ENCODE results near the gene UBE4B.
"Not testable (repeated sequence)": the region's sequence is repeated elsewhere in the genome, so short reads cannot be mapped to it uniquely, and the experiment has no call there.

Gene UBE4B

DNA sequence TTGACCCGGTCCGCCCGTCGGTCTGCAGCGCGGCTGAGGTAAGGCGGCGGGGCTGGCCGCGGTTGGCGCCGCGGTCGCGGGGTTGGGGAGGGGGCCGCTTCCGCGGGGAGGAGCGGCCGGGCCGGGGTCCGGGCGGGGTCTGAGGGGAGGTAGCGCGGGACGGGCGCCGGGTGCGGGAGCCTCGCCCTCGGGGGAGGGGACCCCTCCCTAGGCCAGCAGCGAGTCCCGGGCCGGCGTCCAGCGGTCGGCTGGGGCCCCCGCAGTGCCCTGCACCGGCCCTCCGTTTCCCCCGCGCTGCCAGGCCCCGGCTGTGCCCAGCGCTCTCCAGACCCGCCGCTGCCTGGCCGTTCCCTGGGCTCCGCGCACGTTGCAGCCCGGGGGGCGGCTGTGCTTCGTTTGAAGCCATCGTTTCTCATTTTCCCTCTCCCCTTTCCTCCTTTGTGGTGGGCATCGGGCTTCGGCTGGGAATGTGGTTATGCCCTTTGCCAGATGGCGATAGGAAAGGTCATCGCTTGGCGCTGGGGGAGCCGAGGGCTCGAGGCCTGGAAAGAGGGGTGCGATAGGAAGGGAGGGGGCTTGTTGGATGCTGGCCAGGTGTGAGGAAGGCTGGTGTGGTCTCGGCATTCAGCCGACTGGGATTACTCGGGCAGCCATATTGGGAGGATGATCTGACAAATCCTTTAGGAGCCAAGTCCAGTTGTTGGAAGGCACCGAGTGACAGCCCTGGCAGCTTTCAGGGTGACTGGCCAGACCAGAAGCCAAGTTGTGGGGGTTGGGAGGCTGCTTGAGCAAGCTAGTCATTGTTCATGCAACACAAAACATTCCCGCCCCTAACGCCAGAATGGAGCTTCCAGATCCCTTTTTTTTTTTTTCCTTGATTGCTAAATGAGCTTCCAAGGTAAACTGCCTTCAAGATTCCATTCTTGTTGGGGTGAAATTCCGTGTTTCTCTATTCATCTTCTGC lies 178.4 kb downstream of the UBE4B start:
- DNase-seq (ENCODE audit: low read depth in 2 of 2): no peak

DNA sequence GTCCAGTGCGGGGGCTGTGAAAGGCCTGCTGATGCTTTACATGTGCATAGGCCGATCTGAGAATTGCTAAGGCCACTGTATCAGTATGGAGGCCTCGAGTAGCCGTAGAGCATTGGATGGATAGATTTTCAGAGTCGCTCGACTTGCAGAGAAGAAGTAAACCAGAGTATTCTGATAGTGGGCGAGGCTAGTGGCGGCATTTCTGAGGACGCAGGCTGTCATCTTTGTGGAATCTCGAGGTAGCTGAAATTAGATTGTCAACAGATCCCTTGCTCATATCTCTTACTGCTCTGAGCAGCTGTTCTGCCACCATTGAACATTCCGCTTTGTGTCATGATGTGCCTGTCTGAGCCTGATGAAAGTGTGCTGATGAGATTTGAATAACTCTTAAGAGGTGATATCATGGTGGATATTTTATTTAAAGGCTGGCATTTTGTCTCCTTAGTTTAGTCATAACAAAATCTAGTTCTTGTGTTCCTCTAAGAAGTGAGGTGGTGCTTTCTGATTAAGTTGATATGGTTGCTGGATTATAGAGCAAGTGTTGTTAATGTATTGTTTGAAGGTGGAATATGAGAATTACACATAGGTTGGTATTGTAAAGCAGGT lies 179.2 kb downstream of the UBE4B start:
- DNase-seq (ENCODE audit: low read depth in 2 of 2): no peak

- DNase-seq (ENCODE audit: low read depth in 2 of 2): no peak
These were observed 179.7 kb downstream of the UBE4B start for GRCh38 chr1:10212476-10212875.

DNA sequence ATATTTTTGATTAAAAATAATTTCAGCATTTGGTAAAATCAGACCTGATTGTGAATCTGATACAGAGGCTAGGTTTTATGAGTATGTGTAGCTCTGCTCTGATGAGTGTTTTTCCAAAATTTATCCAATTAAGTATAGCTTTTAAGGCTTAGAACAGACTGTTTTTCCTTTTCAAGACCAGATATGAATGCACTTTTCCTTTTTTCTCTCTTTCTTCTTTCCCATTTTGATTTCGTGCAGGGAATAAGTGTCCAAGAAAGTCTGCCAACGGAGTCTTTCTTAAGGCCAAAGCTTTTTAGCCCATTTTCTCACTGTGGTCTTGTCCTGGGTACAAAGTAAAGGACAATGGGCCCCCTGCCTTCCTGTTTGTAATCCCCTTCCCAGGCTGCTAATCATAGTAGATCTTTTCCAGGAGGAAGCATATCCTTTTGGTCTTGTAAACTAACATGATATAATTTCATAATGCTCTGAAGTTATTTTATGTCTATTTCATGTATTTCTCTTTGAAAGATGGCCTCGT lies 180.5 kb downstream of the UBE4B start:
- no peak for DNase-seq (ENCODE audit: low read depth in 2 of 2)

- DNase-seq (ENCODE audit: low read depth in 2 of 2): no peak
These were observed 183.5 kb downstream of the UBE4B start for GRCh38 chr1:10216090-10216749.

DNA sequence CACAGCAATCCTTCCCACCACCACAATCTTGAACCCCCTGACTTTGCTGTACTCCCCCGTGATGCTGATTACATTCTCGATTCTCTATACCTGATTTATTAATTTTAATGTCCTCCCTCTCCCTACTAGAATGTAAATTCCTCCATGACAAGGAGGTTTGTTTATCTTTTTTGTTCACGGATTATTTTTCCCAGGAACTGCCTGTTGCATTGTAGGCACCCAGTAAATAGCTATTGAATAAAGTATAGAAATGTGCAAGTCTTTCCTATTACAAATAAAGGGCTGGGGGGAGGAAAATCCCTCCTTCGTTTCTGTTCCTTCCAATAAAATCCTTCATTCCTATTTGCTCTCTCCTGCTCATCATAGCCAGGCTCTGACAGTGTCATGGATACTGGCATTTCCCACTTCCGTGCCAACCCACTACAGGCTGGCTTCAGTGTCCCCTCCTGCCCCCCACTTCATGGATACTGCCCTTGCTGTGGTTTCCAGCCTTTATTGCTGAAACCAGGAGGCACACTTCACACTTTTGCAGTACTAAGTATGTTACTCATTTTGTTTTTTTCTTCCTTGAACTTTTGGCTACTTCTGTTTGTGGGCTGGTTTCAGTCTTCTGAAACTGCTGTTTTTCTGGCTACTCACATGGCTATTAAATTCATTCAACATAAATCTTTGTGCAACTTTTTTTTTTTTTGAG lies 185.1 kb downstream of the UBE4B start:
- no peak for DNase-seq (ENCODE audit: low read depth in 2 of 2)

GRCh38 chr1:10220200-10220599 lies 187.4 kb downstream of the UBE4B start:
- DNase-seq (ENCODE audit: low read depth in 2 of 2): no peak

DNA sequence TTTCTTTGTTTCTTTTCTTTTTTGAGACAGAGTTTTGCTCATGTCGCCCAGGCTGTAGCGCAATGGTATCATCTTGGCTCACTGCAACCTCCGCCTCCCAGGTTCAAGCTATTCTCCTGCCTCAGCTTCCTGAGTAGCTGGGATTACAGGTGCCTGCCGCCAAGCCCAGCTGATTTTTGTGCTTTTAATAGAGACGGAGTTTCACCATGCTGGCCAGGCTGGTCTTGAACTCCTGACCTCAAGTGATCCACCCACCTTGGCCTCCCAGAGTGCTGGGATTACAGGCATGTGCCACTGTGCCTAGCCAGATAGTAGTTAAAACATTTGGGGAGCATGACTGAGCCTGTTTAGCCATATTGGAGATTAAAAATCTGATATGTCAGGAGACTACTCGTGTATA lies 187.9 kb downstream of the UBE4B start:
- DNase-seq (ENCODE audit: low read depth in 2 of 2): not testable (repeated sequence)

DNA sequence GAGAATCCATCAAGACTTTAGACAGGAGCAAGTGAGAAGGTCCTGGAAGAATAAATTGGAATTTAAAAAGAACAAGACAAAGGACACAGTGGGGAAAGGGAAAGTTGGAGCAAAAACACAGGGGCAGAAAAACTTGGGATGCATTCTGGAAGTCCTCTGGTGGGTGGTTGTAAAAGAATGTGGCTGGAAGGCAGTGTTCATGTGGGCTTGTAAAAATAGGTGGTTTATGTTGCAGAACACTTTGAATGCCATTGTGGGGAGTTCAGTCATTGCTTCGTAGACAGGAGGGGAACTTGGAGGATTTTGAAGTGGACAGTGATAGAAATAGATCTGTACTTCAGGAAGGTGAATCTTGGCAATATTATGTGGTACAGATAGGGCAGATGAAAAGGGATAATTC lies 192.8 kb downstream of the UBE4B start:
- no peak for DNase-seq (ENCODE audit: low read depth in 2 of 2)

DNA sequence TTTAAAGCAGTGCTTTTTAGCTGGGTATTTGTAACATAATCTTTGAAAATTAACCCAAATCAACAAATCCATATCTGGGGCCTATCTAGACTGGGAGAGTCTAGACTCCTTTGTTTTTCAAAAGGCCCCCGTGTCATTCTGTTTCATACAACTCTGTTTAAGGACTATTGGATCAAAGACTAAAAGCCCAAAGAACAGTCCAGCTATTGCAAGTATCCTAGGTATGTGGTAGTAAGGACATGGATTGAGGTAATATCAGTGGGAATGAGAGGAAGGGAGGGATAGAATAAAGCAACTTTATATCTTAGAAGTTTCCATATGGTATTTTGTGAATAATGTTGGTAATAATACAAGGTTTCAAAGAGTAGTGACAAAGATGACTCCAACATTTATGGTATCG lies 195.8 kb downstream of the UBE4B start:
- DNase-seq (ENCODE audit: low read depth in 2 of 2): no peak

DNA sequence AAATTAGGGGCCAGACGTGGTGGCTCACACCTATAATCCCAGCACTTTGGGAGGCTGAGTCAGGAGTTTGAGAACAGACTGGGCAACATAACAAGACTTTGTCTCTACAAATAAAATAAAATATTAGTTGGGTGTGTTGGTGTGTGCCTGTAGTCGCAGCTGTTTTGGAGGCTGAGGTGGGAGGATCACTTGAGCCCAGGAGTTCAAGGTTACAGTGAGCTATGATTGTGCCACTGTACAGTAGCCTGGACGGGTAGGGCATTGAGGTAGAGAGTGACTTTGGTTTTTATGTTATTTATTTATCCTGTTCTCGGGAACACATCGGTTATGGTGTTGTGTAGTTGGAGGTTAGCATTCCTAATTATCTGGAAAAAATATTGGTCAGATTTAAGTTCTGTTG lies 197.1 kb downstream of the UBE4B start:
- DNase-seq (ENCODE audit: low read depth in 2 of 2): no peak

Data from activated CD8-positive, alpha-beta memory T cell treated with anti-CD3 and anti-CD28 coated beads for 4 hours (primary cell).